UCSD-AML1 (cell line): ENCODE measurements around the gene TOMM22.
"Not testable (repeated sequence)": the region's sequence is repeated elsewhere in the genome, so short reads cannot be mapped to it uniquely, and the experiment has no call there.

Source experiments
- DNase-seq: peaks from one replicate; lab custom pipeline; 2025; ENCODE audit not compliant: unreplicated experiment; lab: John Stamatoyannopoulos, UW

Gene TOMM22

DNA sequence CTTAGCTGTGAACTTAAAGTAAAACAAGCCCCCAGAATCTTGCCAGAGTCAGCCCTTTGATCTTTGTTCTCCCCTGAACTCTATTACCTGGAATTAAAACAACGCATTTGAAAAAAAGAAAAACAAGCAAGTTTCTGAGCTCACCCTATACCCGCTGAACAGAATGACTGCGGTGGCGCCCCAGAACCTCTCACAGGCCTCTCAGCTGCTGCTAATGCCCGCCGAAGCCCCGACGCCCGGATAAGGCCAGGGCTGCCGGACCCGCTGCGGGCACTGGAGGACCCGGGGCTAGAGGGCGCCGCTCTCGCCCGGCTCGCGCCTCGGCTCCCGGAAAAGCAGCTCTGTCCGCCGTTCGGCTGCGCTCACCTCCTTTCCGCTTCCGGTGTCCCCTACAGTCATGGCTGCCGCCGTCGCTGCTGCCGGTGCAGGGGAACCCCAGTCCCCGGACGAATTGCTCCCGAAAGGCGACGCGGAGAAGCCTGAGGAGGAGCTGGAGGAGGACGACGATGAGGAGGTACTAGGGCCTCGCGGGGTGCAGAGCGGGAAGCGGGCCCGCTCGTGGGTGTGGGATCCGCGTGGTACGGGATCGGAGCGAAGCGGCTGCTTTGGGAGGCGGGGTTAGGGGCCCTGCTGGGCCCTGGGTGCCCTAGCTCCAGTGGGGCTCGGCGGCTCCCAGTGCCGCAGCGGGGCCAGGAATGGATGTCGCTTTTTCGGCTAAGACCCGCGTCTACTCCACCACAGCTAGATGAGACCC, at the start of gene TOMM22:
TOMM22 (plus strand) TSS at position 376 of the 754 bp plus-strand sequence; CDS start at position 398, 22 bp downstream.
- DNase-seq = peak; percentile 90

GRCh38 chr22:38632528-38632927, 49.2 kb upstream of the TOMM22 start:
- no peak for DNase-seq

GRCh38 chr22:38638216-38638615, 43.5 kb upstream of the TOMM22 start:
- no peak for DNase-seq

DNA sequence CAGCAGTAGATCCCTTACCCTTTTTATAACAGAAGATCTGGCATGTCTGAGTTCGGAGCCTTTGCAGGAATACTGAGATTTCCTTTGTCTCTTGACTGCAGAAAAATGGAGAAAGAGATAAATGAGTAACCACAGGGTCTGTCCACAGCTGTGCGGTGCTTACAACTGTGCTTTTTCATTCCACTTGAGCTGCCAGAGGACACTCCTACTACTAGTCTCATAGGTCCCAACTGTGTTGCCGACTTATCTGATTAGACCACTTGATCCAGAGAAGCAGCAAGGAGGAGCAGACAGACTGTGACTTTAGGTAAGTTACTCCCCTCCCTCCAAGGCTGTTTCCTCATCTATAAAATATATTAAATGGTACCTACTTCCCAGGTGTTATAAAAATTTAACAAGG, 43.0 kb upstream of the TOMM22 start:
- DNase-seq = no peak

- no peak for DNase-seq
Measured at GRCh38 chr22:38641476-38642040, 40.2 kb upstream of the TOMM22 start.

GRCh38 chr22:38644245-38644644, 37.5 kb upstream of the TOMM22 start:
- DNase-seq = not testable (repeated sequence)

DNA sequence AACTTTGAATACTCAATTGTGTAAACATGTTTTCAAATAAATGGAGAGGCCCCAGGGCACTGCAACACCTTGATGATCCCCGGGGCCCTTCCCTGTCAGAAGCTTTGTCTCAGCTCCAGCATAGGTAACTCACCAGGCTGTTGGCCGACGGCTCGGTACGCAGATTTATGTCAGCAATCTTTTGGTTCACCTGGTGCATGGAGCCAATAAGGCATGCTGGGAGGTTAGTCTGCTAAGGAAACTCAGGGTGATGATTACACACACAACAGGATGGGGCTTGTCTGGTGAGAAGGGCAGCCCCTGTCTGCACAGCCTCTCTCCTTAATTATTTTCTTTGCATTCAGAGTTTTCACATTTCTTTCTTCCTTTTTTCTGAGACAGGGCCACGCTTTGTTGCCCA, 36.3 kb upstream of the TOMM22 start:
- DNase-seq = no peak

- DNase-seq = no peak
Measured at GRCh38 chr22:38649841-38650522, 31.8 kb upstream of the TOMM22 start.

DNA sequence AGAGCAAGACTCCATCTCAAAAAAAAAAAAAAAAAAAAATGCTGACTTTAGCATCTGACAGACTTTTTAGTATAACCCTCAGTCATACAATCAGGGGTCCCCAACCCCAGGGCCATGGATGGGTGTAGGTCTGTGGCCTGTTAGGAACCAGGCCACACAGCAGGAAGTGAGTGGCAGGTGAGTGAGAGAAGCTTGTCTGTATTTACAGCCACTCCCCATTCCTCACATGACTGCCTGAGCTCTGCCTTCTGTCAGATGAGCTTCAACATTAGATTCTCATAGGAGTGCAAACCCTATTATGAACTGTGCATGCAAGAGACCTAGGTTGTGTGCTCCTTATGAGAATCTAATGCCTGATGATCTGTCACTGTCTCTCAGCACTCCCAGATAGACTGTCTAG, 28.9 kb upstream of the TOMM22 start:
- DNase-seq = no peak

- no peak for DNase-seq
Measured at GRCh38 chr22:38653741-38654140, 28.0 kb upstream of the TOMM22 start.

DNA sequence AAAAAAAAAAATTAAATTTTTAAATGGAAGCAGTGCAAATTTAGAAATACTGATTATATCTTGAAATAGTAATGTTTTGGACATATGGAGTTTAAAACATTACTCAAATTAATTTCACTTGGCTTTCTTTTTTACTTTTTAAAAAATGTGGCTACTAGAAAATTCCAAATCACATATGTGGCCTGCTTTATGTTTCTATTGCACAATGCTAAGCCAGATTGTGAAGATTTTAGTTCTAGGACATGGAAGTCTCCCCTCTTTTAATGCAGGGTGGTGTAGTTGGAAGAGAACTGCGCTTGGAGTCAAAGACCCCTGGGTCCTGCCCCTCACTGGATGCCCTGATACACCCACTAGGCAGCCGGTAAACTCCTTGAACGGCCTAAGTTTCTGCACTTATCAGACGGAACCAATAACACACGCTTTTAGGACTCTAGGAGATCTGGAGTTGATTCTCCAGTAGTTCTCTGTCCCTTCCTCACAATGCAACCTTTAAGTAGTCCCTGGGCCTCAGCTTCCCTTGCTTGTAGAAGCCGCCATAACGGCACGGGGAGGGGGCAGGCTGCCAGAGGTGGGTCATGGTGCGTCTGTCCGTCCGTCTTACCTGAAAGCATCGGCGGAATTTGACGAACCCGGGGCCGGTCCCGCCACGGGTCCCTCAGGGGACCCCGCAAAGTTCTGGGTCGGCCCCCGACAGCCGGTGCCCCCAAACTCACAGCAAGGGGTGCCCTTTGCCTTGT, 26.1 kb upstream of the TOMM22 start:
- DNase-seq = no peak

- peak; percentile 92 for DNase-seq
Measured at GRCh38 chr22:38656256-38657044, 25.3 kb upstream of the TOMM22 start, which contains the start of the genes CBY1 and FAM227A. TSS of gene CBY1 (plus strand) at chr22:38656638. CDS start at chr22:38668055, 11,417 bp downstream. TSS of gene FAM227A (minus strand) at chr22:38656392. CDS start at chr22:38650168, 6,224 bp downstream.

DNA sequence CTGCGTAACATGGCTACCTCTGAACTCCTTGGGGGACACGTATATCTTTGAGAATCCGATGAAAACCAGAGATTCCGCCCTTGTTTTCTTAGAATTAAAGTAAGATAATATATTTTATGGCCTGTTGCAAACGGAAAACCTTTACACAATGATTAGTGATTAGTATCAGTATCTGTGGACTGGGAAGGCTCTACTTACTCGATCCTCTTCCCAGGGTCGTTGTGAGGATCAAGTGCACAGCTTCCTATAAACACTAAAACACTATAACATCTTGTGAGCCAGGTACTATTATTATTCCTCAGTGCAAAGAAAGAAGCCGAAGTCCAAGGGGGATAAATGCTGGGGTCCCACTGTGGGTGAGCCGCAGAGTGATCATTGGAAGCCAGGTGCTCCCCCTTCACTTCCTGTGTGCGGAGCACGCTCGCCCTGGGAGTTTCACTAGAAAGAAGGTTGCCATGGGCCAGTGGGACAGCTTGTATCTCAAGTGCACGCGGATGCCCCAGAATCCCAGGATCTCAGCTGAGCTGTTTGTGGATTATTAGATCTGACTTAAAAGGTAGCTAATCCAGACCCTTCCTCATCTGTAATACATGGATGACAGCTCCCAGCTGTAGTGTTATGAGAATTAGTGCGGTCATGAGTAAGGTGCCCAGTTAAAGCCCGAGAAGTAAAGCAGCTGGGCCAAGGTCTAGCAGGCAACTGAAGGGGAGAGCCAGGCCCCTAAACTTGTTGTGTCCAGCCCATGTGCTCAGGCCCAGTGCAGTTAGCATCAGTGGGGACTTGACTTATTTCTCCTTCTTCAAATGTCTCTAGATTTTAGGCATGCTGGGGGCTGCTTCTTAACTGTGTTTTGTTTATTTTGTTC, 24.5 kb upstream of the TOMM22 start:
- DNase-seq = peak; percentile 29

GRCh38 chr22:38674888-38675287, 6.9 kb upstream of the TOMM22 start:
- no peak for DNase-seq

- no peak for DNase-seq
Measured at GRCh38 chr22:38675833-38676232, 5.9 kb upstream of the TOMM22 start.

- DNase-seq = no peak
Measured at GRCh38 chr22:38684895-38685294, 3.1 kb downstream of the TOMM22 start.

GRCh38 chr22:38685761-38686160, 4.0 kb downstream of the TOMM22 start:
- DNase-seq = no peak

DNA sequence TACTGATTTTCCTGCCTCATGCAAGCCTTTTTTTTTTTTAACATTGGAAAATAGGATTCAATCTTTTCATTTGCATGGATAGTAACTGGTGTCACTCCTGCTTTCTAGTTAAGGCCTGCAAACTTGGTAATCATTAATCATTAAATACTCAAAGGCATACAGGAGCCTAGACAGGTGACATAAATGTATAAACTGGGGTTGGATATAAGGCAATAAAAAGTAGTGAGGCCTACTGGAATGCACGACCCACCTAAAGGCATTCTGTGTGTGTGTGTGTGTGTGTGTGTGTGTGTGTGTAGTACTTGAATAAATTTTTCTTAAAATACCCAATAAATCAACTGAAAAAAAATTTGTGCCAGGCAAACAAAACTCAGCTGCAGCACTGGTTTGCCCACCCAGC, 7.9 kb downstream of the TOMM22 start:
- DNase-seq = no peak

DNA sequence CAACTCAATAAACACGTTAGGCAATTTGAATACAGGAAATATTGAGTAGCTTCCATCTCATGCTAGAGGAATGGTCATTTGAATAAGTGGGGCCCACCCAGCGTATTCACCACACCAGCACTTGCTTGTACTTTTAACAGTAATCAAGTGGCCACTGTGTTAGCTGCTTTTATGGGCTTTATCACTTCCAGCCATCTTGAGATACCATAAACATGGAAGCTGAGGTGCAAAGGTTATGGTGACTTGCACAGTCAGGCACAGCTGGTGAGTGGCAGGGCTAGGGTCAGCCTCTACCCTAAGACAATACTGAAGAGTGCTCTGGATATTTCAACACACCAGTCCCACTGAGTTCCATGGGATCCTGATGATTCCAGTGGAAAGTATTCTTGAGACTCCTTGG, 12.3 kb downstream of the TOMM22 start:
- no peak for DNase-seq

- no peak for DNase-seq
Measured at GRCh38 chr22:38694940-38695339, 13.2 kb downstream of the TOMM22 start.
